ENCODE results near the gene MUSK. TPM values are rescaled to one million over a fixed set of nuclear protein-coding genes. Genes with fewer than 3 reads are reported as not detected.

The MUSK gene
- total RNA-seq, 1 experiment from 2014 or later, result not detected

DNA sequence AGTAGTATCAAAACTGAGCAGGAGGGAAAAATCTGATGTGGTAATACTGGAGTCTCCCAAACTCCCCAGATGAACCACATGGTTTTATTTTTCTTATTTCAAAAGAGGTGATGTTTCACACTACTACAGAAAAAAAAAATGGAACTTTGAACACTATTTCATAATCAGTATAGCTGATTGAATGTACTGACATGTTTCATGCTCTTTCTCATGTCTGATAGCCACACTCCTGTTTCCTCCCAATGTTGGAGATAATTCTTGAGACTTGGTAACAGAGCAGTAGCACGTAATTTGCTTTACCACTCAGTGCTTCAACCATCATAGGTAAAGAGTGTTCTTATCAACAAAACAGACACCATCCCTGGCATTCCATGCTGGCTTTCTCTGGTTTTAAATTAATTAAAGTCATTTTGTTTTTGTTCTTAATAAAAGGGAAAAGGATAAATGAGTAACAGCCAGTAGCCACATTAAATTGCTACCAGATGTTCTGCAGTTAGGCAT is 85.2 kb downstream of the MUSK start:
- Histone ChIP-seq H3K9me2 (replicated peaks; ENCODE audit: insufficient read depth, low read length) (no peaks in the 10 kb centered on the region), H3K36me3 (ENCODE audit: insufficient read depth, low read length) (no peaks in the 10 kb centered on the region), H3K4me3 (ENCODE audit: low read length) (no peak overlapping the region), H3K27me3 (ENCODE audit: low read length) (no peaks in the 10 kb centered on the region), H4K20me1 (ENCODE audit: insufficient read depth, low read depth, low read length) (no peaks in the 10 kb centered on the region), H2AFZ (ENCODE audit: low read length) (no peak overlapping the region), H3K4me1 (ENCODE audit: low read length) (no peaks in the 10 kb centered on the region), H3K4me2 (ENCODE audit: low read depth, low read length, poor library complexity, severe bottlenecking) (no peak overlapping the region), H3K79me2 (ENCODE audit: low read length) (no peaks in the 10 kb centered on the region), H3K27ac (ENCODE audit: low read length) (no peak overlapping the region), H3K9ac (ENCODE audit: low read length) (no peak overlapping the region), H3K9me3 (ENCODE audit: low read length) (no peaks in the 10 kb centered on the region)
- no peak for DNase-seq

DNA sequence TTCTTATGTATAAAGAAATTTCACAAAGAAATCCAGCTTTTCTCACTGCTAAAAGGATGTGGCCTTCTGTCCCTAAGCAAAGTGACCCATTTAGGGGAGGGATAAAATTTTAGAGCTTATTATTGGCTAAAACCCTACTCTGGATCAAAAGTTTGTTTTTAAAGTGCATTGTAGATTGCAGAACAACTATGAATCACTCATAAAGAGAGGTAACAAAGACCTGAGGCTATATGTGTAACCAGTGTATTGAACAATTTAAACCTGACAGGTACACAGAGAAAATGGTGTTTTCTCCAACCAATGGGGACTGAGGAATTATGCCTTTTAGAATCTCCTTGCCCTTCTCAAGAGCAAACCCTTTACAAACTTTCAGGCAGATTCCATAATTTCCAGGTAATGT is 86.6 kb downstream of the MUSK start:
- Histone ChIP-seq H3K9me2 (replicated peaks; ENCODE audit: insufficient read depth, low read length) (no peaks in the 10 kb centered on the region), H3K4me1 (ENCODE audit: low read length) (no peaks in the 10 kb centered on the region), H3K4me3 (ENCODE audit: low read length) (no peak overlapping the region), H3K9me3 (ENCODE audit: low read length) (no peaks in the 10 kb centered on the region), H3K36me3 (ENCODE audit: insufficient read depth, low read length) (no peaks in the 10 kb centered on the region), H4K20me1 (ENCODE audit: insufficient read depth, low read depth, low read length) (no peaks in the 10 kb centered on the region), H2AFZ (ENCODE audit: low read length) (no peak overlapping the region), H3K9ac (ENCODE audit: low read length) (no peak overlapping the region), H3K4me2 (ENCODE audit: low read depth, low read length, poor library complexity, severe bottlenecking) (no peak overlapping the region), H3K27me3 (ENCODE audit: low read length) (no peaks in the 10 kb centered on the region), H3K79me2 (ENCODE audit: low read length) (no peaks in the 10 kb centered on the region), H3K27ac (ENCODE audit: low read length) (no peak overlapping the region)
- no peak for DNase-seq

DNA sequence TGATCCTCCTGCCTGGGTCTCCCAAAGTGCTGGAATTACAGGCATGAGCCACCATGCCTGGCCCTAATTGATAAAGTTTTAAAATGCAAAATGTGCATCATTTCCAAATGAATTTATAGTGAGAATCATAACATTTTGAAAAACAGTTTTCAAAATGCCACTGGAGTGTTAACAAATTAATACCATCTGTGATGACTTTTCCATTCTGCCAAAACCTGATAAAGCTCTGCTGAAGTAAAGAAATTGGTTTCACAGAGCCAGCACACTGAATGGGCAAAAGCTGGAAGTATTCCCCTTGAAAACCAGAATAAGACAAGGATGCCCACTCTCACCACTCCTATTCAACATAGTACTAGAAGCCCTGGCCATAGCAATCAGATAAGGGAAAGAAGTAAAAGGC is 89.6 kb downstream of the MUSK start:
- H3K9me2 ChIP-seq (replicated peaks; ENCODE audit: insufficient read depth, low read length), result no peaks in the 10 kb centered on the region
- H3K27me3 ChIP-seq (ENCODE audit: low read length), result no peaks in the 10 kb centered on the region
- no peak overlapping the region for H2AFZ ChIP-seq (ENCODE audit: low read length)
- no peaks in the 10 kb centered on the region for H3K36me3 ChIP-seq (ENCODE audit: insufficient read depth, low read length)
- no peak overlapping the region for H3K4me2 ChIP-seq (ENCODE audit: low read depth, low read length, poor library complexity, severe bottlenecking)
- no peaks in the 10 kb centered on the region for H3K79me2 ChIP-seq (ENCODE audit: low read length)
- DNase-seq, result no peak
- no peak overlapping the region for H3K4me3 ChIP-seq (ENCODE audit: low read length)
- no peaks in the 10 kb centered on the region for H3K9me3 ChIP-seq (ENCODE audit: low read length)
- H3K4me1 ChIP-seq (ENCODE audit: low read length), result no peaks in the 10 kb centered on the region
- H3K9ac ChIP-seq (ENCODE audit: low read length), result no peak overlapping the region
- H3K27ac ChIP-seq (ENCODE audit: low read length), result no peak overlapping the region
- H4K20me1 ChIP-seq (ENCODE audit: insufficient read depth, low read depth, low read length), result no peaks in the 10 kb centered on the region

DNA sequence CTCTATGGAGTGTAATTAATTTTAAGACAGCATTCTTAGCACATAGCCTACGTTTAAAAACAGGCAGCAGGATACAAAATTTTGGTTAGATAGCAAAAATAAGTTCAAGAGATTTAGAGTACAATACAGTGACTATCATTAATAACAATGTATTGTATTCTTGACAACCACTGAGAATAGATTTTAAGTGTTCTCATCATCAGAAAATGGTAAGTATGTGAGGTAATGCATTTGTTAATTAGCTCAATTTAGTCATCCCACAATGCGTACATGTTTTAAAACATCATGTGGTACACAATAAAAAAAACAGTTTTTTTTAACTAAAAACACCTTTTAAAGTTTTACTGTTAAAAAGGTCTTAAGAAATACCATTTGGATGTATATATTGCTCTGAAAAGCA is 94.2 kb downstream of the MUSK start:
- Histone ChIP-seq H3K9ac (ENCODE audit: low read length) (no peak overlapping the region), H4K20me1 (ENCODE audit: insufficient read depth, low read depth, low read length) (no peaks in the 10 kb centered on the region), H3K27me3 (ENCODE audit: low read length) (no peaks in the 10 kb centered on the region), H3K4me2 (ENCODE audit: low read depth, low read length, poor library complexity, severe bottlenecking) (no peak overlapping the region), H2AFZ (ENCODE audit: low read length) (no peak overlapping the region), H3K9me3 (ENCODE audit: low read length) (no peaks in the 10 kb centered on the region), H3K4me3 (ENCODE audit: low read length) (no peak overlapping the region), H3K79me2 (ENCODE audit: low read length) (no peaks in the 10 kb centered on the region), H3K9me2 (replicated peaks; ENCODE audit: insufficient read depth, low read length) (no peaks in the 10 kb centered on the region), H3K27ac (ENCODE audit: low read length) (no peak overlapping the region), H3K4me1 (ENCODE audit: low read length) (no peaks in the 10 kb centered on the region), H3K36me3 (ENCODE audit: insufficient read depth, low read length) (no peaks in the 10 kb centered on the region)
- DNase-seq, result no peak

DNA sequence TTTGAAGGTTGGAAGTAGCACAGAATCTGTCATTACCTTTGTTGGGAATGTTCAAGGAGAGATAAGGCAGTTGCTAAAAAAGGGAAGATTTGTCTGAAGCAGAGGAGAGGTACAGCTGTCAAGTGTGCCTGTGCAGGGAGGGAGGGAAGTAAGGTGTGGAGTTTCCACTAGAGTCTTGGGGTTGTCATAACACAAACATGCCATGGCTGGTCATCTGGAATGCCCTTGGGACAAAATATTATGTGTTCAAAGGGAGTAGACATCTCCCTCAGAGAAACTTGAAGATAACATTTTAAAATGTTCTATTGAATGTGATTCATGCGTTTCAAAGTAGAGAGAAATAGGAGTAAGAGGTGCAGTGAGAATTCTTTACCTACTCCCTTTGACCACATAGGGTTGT is 95.0 kb downstream of the MUSK start:
- Histone ChIP-seq H3K27me3 (ENCODE audit: low read length) (no peaks in the 10 kb centered on the region), H3K9ac (ENCODE audit: low read length) (no peak overlapping the region), H3K4me1 (ENCODE audit: low read length) (no peaks in the 10 kb centered on the region), H3K36me3 (ENCODE audit: insufficient read depth, low read length) (no peaks in the 10 kb centered on the region), H3K79me2 (ENCODE audit: low read length) (no peaks in the 10 kb centered on the region), H3K9me3 (ENCODE audit: low read length) (no peaks in the 10 kb centered on the region), H3K4me3 (ENCODE audit: low read length) (no peak overlapping the region), H4K20me1 (ENCODE audit: insufficient read depth, low read depth, low read length) (no peaks in the 10 kb centered on the region), H3K27ac (ENCODE audit: low read length) (no peak overlapping the region), H2AFZ (ENCODE audit: low read length) (no peak overlapping the region), H3K4me2 (ENCODE audit: low read depth, low read length, poor library complexity, severe bottlenecking) (no peak overlapping the region), H3K9me2 (replicated peaks; ENCODE audit: insufficient read depth, low read length) (no peaks in the 10 kb centered on the region)
- DNase-seq, result no peak

DNA sequence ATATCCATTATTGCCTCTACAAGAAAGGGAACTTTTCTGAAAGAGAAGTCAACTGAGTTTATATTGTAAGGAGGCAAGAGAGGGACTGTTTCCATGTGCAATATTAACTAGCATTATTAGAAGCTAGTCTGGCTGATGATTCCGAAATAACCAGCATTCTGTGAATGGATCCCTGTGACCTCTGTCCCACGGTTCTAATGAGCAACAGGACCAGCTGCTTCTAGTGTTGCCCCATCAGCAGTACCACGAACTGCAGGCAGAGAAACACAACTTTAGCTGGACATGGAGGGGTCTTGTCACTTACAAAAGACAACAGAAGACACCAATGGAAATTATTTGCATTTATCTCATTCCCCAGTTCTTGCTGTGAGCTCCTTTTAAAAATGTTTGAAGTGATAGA is 95.4 kb downstream of the MUSK start:
- no peaks in the 10 kb centered on the region for H3K36me3 ChIP-seq (ENCODE audit: insufficient read depth, low read length)
- H3K27ac ChIP-seq (ENCODE audit: low read length), result no peak overlapping the region
- no peak overlapping the region for H3K9ac ChIP-seq (ENCODE audit: low read length)
- H3K79me2 ChIP-seq (ENCODE audit: low read length), result no peaks in the 10 kb centered on the region
- no peaks in the 10 kb centered on the region for H3K9me3 ChIP-seq (ENCODE audit: low read length)
- H4K20me1 ChIP-seq (ENCODE audit: insufficient read depth, low read depth, low read length), result no peaks in the 10 kb centered on the region
- H3K4me3 ChIP-seq (ENCODE audit: low read length), result no peak overlapping the region
- no peaks in the 10 kb centered on the region for H3K4me1 ChIP-seq (ENCODE audit: low read length)
- no peak overlapping the region for H3K4me2 ChIP-seq (ENCODE audit: low read depth, low read length, poor library complexity, severe bottlenecking)
- no peak overlapping the region for H2AFZ ChIP-seq (ENCODE audit: low read length)
- DNase-seq, result no peak
- no peaks in the 10 kb centered on the region for H3K27me3 ChIP-seq (ENCODE audit: low read length)
- no peaks in the 10 kb centered on the region for H3K9me2 ChIP-seq (replicated peaks; ENCODE audit: insufficient read depth, low read length)

DNA sequence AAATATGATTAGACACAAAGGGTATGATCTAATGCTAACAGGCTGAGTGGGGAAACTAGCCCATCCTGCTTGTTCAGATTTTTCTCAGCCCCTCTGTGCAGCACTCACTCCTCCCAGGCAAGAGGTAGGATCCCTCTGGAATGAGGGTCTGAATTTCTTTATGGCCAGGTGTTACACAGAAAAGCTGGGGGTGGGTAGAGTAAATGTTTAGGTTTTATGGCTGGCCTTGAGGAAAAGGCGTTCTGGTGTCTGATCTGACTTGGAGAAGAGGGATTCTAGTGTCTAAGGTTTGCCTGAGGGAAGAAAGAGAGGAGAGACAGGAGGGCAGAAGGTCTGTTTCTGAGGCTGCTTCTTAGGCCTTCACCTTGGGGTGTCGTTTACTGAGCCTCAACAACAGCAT is 97.3 kb downstream of the MUSK start:
- DNase-seq, result no peak
- no peak overlapping the region for H3K27ac ChIP-seq (ENCODE audit: low read length)
- H3K4me2 ChIP-seq (ENCODE audit: low read depth, low read length, poor library complexity, severe bottlenecking), result no peak overlapping the region
- H3K36me3 ChIP-seq (ENCODE audit: insufficient read depth, low read length), result no peaks in the 10 kb centered on the region
- no peak overlapping the region for H3K9ac ChIP-seq (ENCODE audit: low read length)
- H3K79me2 ChIP-seq (ENCODE audit: low read length), result no peaks in the 10 kb centered on the region
- no peaks in the 10 kb centered on the region for H3K9me2 ChIP-seq (replicated peaks; ENCODE audit: insufficient read depth, low read length)
- no peak overlapping the region for H3K4me3 ChIP-seq (ENCODE audit: low read length)
- no peaks in the 10 kb centered on the region for H3K4me1 ChIP-seq (ENCODE audit: low read length)
- H4K20me1 ChIP-seq (ENCODE audit: insufficient read depth, low read depth, low read length), result no peaks in the 10 kb centered on the region
- H3K9me3 ChIP-seq (ENCODE audit: low read length), result no peaks in the 10 kb centered on the region
- no peaks in the 10 kb centered on the region for H3K27me3 ChIP-seq (ENCODE audit: low read length)
- H2AFZ ChIP-seq (ENCODE audit: low read length), result no peak overlapping the region

DNA sequence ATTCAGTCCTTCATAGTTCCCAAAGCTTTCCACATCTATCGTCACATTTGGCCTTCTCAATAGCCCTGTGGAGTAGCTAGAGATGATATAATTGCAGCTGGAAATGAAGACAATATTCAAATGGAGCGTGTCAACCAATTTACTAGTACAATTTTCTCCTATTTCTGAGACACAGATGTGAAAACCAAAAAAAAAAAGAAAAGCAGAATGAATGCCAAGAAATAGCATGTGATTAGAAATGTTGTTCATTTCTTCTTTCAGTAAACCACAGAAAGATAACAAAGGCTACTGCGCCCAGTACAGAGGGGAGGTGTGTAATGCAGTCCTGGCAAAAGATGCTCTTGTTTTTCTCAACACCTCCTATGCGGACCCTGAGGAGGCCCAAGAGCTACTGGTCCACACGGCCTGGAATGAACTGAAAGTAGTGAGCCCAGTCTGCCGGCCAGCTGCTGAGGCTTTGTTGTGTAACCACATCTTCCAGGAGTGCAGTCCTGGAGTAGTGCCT is 99.0 kb downstream of the MUSK start:
- Histone ChIP-seq H3K36me3 (ENCODE audit: insufficient read depth, low read length) (no peaks in the 10 kb centered on the region), H3K9me3 (ENCODE audit: low read length) (no peaks in the 10 kb centered on the region), H3K4me1 (ENCODE audit: low read length) (no peaks in the 10 kb centered on the region), H3K4me2 (ENCODE audit: low read depth, low read length, poor library complexity, severe bottlenecking) (no peak overlapping the region), H3K27me3 (ENCODE audit: low read length) (no peaks in the 10 kb centered on the region), H3K79me2 (ENCODE audit: low read length) (no peaks in the 10 kb centered on the region), H3K27ac (ENCODE audit: low read length) (no peak overlapping the region), H2AFZ (ENCODE audit: low read length) (no peak overlapping the region), H4K20me1 (ENCODE audit: insufficient read depth, low read depth, low read length) (no peaks in the 10 kb centered on the region), H3K4me3 (ENCODE audit: low read length) (no peak overlapping the region), H3K9ac (ENCODE audit: low read length) (no peak overlapping the region), H3K9me2 (replicated peaks; ENCODE audit: insufficient read depth, low read length) (no peaks in the 10 kb centered on the region)
- no peak for DNase-seq

DNA sequence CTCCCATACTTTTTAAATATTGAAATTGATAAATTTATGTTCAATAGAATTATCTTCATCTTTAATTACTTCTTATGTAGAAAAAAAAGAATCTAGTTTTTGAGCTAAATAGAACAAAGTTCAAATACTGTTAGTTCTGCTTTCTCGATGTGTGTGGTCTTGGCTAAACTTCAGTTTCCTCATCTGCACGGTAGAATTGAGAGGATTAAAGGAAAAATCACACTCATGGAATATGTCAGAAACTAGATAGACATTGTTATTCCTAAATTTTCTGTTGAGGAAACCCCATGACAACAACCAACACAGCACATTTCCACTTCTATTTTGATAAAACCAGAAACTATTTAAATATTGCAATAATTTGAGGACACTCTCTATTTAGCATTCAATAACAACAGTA is 100.3 kb downstream of the MUSK start:
- Histone ChIP-seq H3K4me2 (ENCODE audit: low read depth, low read length, poor library complexity, severe bottlenecking) (no peak overlapping the region), H3K4me1 (ENCODE audit: low read length) (no peaks in the 10 kb centered on the region), H3K79me2 (ENCODE audit: low read length) (no peaks in the 10 kb centered on the region), H3K27ac (ENCODE audit: low read length) (no peak overlapping the region), H2AFZ (ENCODE audit: low read length) (no peak overlapping the region), H3K9ac (ENCODE audit: low read length) (no peak overlapping the region), H4K20me1 (ENCODE audit: insufficient read depth, low read depth, low read length) (no peaks in the 10 kb centered on the region), H3K9me3 (ENCODE audit: low read length) (no peaks in the 10 kb centered on the region), H3K4me3 (ENCODE audit: low read length) (no peak overlapping the region), H3K9me2 (replicated peaks; ENCODE audit: insufficient read depth, low read length) (no peaks in the 10 kb centered on the region), H3K27me3 (ENCODE audit: low read length) (no peaks in the 10 kb centered on the region), H3K36me3 (ENCODE audit: insufficient read depth, low read length) (no peaks in the 10 kb centered on the region)
- no peak for DNase-seq

Data from Karpas-422 (cell line).